Progenitor cell of endocrine pancreas (in vitro differentiated cells): ENCODE results near the gene GAS1. TPM values are rescaled to one million over a fixed set of nuclear protein-coding genes. Genes with fewer than 3 reads are reported as not detected.

ENCODE experiments used
- DNase-seq: peaks from one replicate; pipeline ENCODE4 v3.0.0; 2021; ENCODE audit warnings: low spot score; ENCODE audit not compliant: unreplicated experiment
- H3K27ac Mint-ChIP-seq: 2 replicates; pipeline ENCODE4 v1.8.0; 2021; ENCODE audit warnings: mild to moderate bottlenecking, moderate library complexity, mixed read lengths
- H3K27me3 Mint-ChIP-seq: 2 replicates; pipeline ENCODE4 v1.8.0; 2021; ENCODE audit warnings: mixed read lengths
- H3K36me3 Mint-ChIP-seq: 2 replicates; pipeline ENCODE4 v1.8.0; 2022; ENCODE audit warnings: mixed read lengths; ENCODE audit not compliant: insufficient read depth
- H3K4me1 Mint-ChIP-seq: 2 replicates; pipeline ENCODE4 v1.8.0; 2021; ENCODE audit warnings: low read depth, mixed read lengths
- H3K4me3 Mint-ChIP-seq: 2 replicates; pipeline ENCODE4 v1.8.0; 2021; ENCODE audit warnings: low read depth, mild to moderate bottlenecking, moderate library complexity, mixed read lengths
- H3K9me3 Mint-ChIP-seq: 2 replicates; pipeline ENCODE4 v1.8.0; 2021; ENCODE audit warnings: low read depth, mixed read lengths
- total RNA-seq: library from RNA; stranded (reverse); gene quantifications from 2 replicates; pipeline ENCODE4 v1.2.1, GENCODE V29; 2021
- TF ChIP-seq, protein P1 (sequence below): fragments of 200-600 bp; sonication (generic); IDR thresholded peaks from one replicate; pipeline ENCODE4 v1.5.0; 2021; ENCODE audit warnings: antibody characterized with exemption, mild to moderate bottlenecking; ENCODE audit not compliant: unreplicated experiment

GAS1 gene
- total RNA-seq, 1 donor from 2014 or later: 4.0 TPM

DNA sequence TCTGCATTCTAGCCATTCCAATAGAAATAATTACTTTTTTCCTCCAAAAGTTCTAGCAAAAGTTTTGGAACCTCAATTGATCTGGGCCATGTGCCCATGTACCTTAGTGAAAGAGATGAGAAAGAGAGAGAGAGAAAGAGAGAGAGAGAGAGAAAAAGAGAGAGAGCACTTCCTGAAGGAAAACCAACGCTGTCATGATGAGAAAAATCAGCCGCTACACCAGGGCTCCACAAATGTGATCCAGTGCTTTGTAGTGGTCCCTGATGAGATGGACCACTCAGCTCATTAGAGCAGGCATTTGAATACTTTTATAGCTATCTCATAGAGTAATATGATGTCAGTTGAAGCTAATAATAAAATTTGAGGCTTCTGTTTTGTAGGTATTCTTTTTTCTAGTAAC lies 7.7 kb upstream of the GAS1 start:
- H3K4me1 Mint-ChIP-seq: peaks cover 1% of the 10 kb centered on the region
- no peak overlapping the region for H3K4me3 Mint-ChIP-seq
- TF ChIP-seq, protein P1, sequence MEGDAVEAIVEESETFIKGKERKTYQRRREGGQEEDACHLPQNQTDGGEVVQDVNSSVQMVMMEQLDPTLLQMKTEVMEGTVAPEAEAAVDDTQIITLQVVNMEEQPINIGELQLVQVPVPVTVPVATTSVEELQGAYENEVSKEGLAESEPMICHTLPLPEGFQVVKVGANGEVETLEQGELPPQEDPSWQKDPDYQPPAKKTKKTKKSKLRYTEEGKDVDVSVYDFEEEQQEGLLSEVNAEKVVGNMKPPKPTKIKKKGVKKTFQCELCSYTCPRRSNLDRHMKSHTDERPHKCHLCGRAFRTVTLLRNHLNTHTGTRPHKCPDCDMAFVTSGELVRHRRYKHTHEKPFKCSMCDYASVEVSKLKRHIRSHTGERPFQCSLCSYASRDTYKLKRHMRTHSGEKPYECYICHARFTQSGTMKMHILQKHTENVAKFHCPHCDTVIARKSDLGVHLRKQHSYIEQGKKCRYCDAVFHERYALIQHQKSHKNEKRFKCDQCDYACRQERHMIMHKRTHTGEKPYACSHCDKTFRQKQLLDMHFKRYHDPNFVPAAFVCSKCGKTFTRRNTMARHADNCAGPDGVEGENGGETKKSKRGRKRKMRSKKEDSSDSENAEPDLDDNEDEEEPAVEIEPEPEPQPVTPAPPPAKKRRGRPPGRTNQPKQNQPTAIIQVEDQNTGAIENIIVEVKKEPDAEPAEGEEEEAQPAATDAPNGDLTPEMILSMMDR: no peak
- H3K27me3 Mint-ChIP-seq: peaks cover 44% of the 10 kb centered on the region
- H3K27ac Mint-ChIP-seq: no peak overlapping the region
- H3K9me3 Mint-ChIP-seq: peaks cover 5% of the 10 kb centered on the region
- no peaks in the 10 kb centered on the region for H3K36me3 Mint-ChIP-seq
- DNase-seq: no peak

DNA sequence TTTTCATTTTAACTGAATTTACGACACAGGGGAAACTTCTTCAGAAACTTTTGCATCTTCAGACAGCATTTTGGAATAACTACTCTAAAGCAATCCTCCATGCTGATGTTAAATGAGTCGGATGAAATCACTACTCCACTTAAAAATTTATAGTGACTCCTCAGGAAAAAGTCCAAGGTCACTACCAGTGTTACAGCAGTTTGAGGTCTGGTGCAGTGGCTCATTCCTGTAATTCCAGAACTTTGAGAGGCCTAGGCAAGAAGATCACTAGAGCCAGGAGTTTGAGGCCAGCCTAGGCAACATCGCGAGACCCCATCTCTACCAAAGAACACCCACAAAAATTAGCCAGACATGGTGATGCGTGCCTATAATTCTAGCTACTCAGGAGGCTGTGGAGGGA lies 5.9 kb upstream of the GAS1 start:
- no peak overlapping the region for H3K27ac Mint-ChIP-seq
- DNase-seq: no peak
- H3K36me3 Mint-ChIP-seq: no peaks in the 10 kb centered on the region
- no peak overlapping the region for H3K4me3 Mint-ChIP-seq
- peaks cover 5% of the 10 kb centered on the region for H3K4me1 Mint-ChIP-seq
- peaks cover 5% of the 10 kb centered on the region for H3K9me3 Mint-ChIP-seq
- H3K27me3 Mint-ChIP-seq: peaks cover 51% of the 10 kb centered on the region
- TF ChIP-seq, protein P1: no peak

DNA sequence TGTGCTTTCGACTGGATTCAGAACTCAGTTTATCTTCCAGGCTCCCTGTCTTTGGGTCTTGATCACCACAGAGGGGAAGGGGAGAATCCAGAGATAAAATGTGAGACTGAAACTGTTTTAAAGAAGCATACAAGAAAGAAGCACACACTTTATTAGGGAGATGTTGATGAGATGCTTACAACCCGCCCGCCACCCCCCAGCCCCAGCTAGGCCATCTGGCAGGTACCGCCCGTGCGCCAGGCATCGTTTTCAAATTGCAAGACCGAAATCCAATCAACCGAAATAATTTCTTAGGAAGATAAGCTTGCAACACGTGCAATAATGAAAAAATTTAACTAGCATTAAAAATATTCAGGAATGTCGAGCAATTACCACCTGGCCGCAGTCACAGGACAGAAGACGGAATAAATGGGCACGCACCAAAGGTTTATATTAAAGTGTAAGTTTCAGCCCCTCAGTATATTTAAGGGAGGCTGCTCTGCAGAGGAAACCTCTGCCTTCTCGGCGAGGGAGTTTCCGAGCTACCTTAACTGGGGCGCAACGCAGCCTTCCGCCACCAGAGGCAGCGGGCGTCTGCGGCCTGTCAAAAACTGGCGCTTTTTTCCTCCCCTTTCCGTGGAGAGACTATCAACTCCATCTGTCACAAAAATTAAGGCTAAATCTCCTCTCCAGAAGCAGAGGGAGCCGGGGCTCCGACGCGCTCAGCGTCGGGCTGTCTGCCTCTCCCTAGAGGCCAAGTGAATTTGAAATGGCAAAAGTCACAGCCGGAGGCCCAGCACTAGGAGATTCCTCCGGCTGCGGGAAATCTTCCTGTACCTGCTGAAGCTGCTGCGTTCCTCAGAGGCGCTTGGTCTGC lies 996 bp upstream of the GAS1 start:
- Mint-ChIP-seq H3K4me3 (peak overlapping the region; percentile 76), H3K27ac (peak overlapping the region; percentile 73), H3K27me3 (peaks cover 43% of the 10 kb centered on the region), H3K9me3 (peaks cover 5% of the 10 kb centered on the region), H3K36me3 (no peaks in the 10 kb centered on the region), H3K4me1 (peaks cover 19% of the 10 kb centered on the region)
- TF ChIP-seq, protein P1: peak; percentile 86
- peak; percentile 54 for DNase-seq

DNA sequence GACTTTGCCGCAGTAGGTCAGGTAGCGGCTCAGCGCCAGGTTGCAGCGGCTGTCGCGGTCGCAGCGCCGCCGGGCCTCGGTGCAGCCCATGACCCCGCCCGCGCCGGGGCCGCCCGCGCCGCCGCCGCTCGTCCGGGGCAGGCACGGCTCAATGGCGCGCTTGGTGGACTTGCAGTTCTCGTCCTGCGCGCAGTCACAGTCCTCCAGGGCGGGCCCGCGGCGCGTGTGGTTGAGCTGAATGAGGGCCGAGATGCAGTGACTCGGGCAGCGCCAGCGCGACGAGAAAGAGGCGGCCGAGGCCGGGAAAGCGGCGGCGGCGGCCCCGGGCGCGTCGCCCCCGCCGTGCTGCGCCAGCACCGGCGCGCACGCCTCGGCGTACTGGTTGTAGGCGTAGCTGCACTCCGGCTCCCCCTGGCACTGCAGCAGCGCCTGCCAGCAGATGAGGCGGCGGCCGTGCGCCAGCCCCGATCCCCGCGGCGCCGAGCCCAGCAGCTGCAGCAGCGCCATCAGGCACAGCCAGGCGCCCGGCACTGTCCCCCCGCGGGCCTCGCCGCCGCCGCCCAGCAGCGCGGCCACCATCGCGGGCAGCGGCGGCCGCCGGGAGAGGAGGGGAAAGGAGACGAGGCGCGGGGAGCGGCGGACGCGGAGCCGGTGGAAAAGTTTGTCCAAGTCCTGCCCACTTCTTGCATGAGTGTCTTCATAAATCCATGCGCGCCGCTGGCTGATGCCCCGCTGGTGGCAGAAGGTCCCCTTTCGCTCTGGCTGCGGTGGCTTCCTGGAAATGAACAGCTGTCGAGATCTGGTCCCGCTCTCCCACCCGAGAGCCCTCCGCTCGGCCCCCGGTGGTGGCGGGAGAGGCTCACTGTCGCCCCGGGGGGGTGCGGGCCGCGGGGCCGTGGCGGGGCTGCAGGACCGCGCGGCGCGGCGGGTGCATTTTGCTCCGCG lies 833 bp downstream of the GAS1 start:
- H3K27ac Mint-ChIP-seq: no peak overlapping the region

More for the DNA sequence above, 833 bp downstream of the GAS1 start:
- TF ChIP-seq, protein P1: no peak
- Mint-ChIP-seq H3K9me3 (no peaks in the 10 kb centered on the region), H3K36me3 (no peaks in the 10 kb centered on the region), H3K4me1 (peaks cover 32% of the 10 kb centered on the region), H3K4me3 (peak overlapping the region; percentile 77), H3K27me3 (peaks cover 40% of the 10 kb centered on the region)
- DNase-seq: peak; percentile 56
